ENCODE measurements around the gene C4orf54.

The C4orf54 gene

GRCh38 chr4:99652596-99653436 lies 4.8 kb downstream of the C4orf54 start:
- DNase-seq = peak in 2 of 56 donors; percentile 19

DNA sequence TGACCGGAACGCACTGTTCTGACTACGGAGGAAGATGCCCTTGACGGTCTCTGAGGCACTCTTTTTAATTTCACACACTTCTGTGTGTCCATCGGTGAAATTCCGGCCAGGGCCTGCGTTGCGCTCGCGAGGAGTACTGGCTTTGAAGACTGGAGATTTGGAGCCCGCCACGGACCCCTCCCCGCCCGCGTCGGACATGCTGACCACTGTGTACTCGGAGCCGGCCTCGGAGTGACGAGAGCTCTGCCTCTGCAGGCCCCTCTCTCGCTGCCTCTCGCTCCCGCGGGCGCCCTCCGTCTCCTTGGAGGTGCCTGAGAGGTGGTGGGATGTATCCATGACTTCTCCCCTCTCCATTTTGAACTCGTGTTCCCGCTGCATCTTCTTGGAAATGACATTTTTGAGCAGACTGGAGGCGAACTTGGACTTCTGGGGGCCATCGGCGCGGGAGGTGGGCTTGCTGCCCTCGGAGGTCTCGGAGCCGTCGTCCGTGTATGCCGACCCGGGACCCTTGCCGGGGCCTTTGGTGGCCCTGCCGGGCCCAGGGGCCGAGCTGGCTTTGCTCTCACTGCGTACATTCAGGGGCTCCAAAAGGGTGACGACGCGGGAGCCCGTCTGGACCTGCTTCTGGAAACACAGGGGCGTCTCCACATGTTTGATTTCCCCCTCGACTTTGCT lies 5.7 kb downstream of the C4orf54 start:
- DNase-seq = no peak

- DNase-seq = no peak
These were observed 6.4 kb downstream of the C4orf54 start for GRCh38 chr4:99651016-99651769.

- DNase-seq = no peak
These were observed 7.8 kb downstream of the C4orf54 start for GRCh38 chr4:99649778-99650177.

DNA sequence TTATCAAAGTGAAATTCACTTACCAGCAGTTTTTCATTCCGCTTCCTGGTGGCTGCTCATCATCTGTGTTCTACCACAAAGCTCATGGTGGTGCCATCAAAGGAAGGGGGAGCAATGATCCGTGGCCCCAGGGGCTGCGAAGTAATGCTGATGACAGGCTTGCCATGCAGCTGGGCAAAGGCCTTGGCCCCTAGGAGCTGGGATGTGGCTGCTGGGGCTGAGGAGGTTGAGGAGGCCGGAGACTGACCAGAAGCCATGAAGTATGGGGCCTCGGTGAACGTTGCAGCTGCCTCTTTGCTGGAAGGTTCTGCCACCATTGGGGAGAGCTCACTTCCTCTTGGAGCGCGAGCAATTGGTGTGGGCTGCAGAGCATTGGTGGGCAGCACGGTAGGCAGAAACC lies 8.4 kb downstream of the C4orf54 start:
- no peak for DNase-seq

GRCh38 chr4:99648321-99648720 lies 9.3 kb downstream of the C4orf54 start:
- no peak for DNase-seq

DNA sequence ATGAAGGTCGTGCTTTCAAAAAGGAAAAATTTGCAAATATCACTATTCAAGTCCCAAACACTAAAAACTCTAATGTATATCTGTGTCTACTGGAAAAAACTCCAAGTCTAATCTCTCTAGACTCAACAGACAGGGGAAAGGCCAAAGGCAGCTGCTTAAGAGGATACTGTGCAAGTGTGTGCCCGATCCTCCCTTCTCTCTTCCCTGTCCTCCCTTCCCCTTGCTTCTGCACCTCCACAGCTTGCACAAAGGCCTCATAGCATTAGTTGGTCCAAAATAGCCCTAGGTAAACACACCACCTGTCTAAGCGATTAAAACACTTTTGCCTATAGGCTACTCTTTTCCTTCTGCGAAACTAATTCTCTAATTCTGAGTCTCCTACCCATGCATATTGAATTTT lies 10.6 kb downstream of the C4orf54 start:
- no peak for DNase-seq

GRCh38 chr4:99645638-99646037 lies 12.0 kb downstream of the C4orf54 start:
- DNase-seq = no peak

DNA sequence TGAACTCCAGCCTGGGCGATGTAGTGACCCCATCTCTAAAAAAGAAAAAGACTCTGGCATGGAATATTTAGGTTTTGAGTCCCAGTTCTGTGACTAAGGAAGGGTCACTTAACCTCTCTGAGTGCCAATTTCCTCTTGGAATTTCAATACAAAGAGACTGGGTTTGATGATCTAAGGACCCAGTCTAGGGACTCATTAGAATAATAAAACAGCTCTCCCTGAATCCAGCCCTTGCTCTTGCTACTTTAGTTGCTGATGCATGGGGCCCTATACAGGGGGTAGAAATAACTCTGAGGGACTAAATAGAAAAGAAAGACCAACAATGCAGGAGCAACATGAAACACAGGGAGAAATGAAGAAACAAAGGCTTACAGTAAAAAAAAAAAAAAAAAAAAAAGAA lies 12.6 kb downstream of the C4orf54 start:
- no peak for DNase-seq

GRCh38 chr4:99644453-99644852 lies 13.2 kb downstream of the C4orf54 start:
- no peak for DNase-seq

- DNase-seq = peak in 16 of 56 donors; percentile 7 to 58 (median 20)
These were observed 14.7 kb downstream of the C4orf54 start for GRCh38 chr4:99642725-99643489.

DNA sequence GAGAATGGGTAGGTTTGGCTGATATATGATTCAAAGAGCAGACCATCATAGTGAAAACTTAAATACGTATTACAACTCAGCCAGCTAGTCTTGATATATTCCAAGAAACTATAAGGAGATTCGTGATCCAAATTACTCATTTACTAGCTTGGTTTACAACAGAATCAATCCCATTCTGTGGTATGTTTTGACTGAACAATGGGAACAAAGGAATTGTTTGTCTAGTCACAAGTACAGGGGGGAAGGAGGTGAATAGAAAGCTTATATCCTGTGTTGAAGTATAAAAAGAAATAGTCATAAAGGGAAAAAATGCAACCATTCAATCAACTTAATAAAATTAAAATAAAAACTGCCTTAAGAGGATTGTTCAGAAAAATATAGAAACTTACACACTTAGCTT lies 17.0 kb downstream of the C4orf54 start:
- no peak for DNase-seq

DNA sequence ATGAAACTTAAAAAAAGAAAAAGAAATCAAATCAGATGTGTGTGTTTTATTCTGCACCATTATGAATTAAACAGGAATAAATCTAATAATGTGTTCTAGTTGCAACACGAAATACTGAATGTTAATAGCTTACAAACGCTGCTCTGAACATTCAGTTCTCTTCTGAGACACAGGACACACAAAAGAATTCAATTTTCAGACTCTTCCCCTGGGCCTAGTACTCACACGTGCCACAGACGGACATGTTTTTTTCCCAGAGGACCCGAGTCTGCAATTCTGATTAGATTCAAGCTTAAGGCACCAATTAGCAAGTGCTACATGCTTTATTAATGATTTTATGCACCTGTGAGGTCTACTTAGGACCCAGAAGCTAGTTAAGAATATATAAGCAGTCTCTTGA lies 20.5 kb downstream of the C4orf54 start:
- DNase-seq = no peak

GRCh38 chr4:99636422-99636821 lies 21.2 kb downstream of the C4orf54 start:
- no peak for DNase-seq

- DNase-seq = no peak
These were observed 22.0 kb downstream of the C4orf54 start for GRCh38 chr4:99635601-99636000.

DNA sequence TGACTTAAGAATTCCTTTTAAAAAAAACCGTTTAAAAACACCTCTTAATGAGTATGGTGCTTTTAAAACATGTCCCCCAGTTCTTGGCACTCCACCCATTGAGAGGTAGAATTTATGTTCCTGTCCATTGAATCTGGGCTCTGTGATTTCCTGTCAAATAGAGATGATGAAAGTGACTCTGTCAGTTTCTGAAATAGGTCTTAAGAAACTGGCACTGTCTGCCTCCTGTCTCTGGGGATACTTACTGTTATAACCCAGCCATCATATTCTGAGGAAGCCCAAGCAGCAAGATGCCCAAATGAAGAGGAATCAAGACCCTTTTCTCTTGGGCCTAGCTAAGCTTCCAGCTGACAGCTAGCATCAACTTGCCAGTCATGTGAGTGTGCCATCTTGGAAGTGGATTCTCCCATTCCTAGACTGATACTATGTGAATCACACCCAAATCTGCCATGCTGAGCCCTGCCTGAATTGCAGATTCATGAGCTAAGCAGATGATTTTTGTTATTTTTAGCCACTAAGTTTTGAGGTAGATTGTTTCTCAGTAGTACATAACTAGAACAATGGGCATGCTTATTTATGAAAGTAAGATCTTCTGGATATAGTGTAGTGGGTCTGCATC lies 22.8 kb downstream of the C4orf54 start:
- DNase-seq = no peak

GRCh38 chr4:99633772-99634171 lies 23.9 kb downstream of the C4orf54 start:
- no peak for DNase-seq

DNA sequence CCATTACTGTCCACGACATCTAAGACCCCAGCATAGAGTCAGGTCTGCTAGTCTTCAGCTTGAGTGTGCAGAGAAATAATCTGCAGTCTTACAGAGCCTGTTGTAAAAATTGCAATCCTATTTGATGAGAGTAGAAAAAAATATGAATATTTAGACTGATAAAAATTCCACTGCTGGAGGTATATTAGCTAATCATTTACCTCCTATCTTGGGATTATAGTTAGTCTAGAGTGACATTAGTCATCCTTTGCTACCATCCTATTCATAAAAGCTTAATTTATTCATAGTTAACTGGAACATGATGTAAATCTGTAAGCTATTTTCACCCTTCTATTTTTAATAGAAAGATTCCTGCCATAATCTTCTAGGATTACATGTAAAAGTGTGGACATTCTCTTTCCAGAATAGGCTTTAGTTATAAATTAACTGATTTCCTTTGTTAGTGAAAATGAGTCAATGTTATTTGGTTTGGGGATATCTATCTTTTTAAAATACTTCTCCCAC lies 26.7 kb downstream of the C4orf54 start:
- DNase-seq = no peak

- no peak for DNase-seq
These were observed 27.6 kb downstream of the C4orf54 start for GRCh38 chr4:99629962-99630554.

- no peak for DNase-seq
These were observed 29.6 kb downstream of the C4orf54 start for GRCh38 chr4:99628040-99628439.
